GM18502 (cell line): ENCODE measurements around the gene DPH1.

Experiments
- ATAC-seq: cut with Tn5 transposase; IDR thresholded peaks from one replicate; pipeline ENCODE4 v1.9.1; 2021; ENCODE audit warnings: mild to moderate bottlenecking; ENCODE audit not compliant: unreplicated experiment, poor library complexity

Gene DPH1

DNA sequence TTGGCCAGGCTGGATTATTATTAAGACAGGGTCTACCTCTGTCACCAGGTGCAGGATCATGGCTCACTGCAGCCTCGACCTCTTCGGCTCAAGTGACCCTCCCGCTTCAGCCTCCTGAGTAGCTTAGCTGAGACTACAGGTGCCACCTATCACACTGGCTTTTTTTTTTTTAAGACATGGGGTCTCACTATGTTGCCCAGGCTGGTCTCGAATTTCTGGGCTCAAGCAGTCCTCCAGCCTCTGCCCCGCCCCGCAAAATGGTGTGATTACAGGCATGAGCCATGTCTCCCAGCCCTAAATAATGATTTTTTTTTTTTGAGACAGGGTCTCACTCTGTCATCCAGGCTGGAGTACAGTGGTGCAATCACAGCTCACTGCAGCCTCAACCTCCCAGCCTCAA lies 17.6 kb downstream of the DPH1 start:
- ATAC-seq, result no peak

- no peak for ATAC-seq
These were observed 18.9 kb downstream of the DPH1 start for GRCh38 chr17:2048805-2049204.

DNA sequence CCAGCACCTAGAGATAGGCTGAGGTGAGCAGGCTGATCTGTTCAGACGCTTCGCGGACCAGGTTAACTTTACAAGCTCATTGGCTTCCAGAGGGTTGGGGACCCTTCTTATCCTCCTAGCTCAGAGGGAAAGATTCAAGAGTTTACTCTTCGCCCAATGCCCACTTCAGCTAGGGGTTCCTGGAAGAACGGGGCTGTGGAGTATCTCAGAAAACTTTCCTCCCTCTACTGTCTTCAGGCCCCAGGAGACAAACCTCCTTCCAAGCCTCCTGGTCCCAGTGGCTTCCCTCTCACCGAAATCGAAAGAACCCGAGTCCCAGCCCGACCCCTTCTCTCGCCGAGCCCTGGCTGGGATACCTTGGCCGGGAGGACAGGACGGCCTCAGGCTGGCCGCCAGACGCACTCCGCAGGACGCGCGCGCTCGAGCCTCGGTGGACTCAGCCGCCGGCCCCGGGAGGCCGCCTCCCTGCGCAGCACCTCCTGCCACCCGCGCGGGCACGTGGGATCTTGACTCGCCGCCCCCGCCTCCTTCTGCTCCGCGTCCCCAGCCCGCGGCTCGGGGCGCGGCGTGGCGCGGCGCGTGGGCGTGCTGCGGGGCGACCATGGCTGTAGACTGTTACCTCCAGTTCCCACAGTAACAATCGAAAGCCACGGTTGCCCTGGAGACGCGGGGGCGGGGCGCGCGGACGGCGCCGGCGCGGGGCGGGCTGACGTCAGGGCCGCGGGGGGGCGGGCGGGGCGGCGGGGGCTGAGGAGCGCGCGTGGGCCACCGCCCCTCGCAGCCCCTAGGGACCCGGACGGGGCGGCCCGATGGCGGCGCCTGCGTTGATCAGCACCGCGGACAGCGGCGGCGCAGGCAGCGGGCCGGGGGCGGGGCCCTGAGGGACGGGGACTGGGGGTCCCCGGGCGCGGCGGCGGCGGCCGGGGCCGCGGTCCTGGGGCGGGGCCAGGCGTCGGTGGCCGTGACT lies 19.7 kb downstream of the DPH1 start:
- peak; percentile 45 for ATAC-seq

GRCh38 chr17:2050300-2051060 lies 20.5 kb downstream of the DPH1 start:
- no peak for ATAC-seq

DNA sequence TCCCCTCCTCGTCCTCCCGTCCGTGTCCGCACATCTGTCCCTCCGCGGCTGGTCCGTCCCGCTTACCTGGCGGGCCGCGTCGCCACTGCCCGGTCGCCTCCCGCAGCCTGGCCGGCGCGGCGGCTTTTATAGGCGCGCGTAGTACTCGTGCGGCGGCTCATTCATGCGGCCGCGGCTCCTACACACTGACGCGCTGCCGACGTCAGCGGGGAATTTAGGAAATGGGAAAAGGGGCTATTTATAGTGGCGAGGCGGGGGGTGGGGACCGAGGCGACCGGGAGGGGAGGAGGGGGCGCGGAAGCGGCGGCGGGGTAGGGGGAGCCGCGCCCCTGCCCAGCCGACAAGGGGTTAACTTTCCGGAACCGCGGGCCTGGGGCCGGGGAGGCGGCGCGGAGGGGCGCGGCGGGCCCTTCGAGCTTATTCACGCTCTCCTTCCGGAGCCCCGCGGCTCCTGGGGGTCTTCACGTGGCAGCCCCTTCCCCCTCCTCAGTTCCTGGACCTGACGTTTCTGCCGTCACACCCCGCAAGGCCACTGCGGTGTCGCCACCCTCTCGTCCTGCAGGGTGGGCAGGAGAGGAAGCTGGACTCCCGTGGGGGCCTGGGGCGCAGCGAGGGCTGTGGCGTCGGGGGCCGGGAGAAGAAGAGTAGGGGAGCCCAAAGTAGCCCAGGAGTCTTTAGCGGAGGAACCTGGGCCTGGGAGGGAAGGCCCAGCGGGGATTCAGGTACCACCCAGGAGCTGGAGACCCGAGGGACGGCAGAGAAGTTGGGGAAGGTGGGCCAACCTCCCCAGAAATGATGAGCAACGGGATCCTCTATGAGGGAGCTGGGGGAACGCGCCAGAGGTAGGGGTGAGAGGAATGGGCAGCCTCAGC lies 21.3 kb downstream of the DPH1 start:
- no peak for ATAC-seq

DNA sequence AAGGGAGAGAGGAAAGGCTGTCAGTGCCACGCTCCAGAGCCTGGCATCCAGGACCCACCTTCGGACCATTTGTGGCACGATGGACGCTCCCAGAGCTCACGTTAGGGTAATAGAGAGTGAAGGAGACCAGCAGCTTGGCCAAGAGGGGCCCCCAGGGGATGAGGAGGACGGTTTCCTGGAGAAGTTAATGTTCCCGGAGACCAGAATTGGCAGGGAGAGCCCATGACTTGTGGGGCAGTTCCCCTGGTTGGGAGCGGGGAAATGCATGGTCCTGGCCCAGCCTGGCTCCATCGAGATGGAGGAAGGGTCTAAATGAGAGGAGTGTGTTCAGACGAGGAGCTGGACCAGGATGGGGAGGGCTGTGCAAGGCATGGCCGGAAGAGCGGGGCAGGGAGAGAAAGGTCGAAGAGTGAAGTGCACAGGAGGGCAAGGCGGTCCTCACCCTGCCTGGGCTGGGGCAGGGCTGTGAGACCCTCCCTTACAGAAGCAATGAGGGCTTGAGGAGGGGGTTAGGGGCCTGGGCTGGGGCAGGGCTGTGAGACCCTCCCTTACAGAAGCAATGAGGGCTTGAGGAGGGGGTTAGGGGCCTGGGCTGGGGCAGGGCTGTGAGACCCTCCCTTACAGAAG lies 22.1 kb downstream of the DPH1 start:
- ATAC-seq, result no peak

- no peak for ATAC-seq
These were observed 23.7 kb downstream of the DPH1 start for GRCh38 chr17:2053380-2054261.

- no peak for ATAC-seq
These were observed 24.2 kb downstream of the DPH1 start for GRCh38 chr17:2054262-2054511.

DNA sequence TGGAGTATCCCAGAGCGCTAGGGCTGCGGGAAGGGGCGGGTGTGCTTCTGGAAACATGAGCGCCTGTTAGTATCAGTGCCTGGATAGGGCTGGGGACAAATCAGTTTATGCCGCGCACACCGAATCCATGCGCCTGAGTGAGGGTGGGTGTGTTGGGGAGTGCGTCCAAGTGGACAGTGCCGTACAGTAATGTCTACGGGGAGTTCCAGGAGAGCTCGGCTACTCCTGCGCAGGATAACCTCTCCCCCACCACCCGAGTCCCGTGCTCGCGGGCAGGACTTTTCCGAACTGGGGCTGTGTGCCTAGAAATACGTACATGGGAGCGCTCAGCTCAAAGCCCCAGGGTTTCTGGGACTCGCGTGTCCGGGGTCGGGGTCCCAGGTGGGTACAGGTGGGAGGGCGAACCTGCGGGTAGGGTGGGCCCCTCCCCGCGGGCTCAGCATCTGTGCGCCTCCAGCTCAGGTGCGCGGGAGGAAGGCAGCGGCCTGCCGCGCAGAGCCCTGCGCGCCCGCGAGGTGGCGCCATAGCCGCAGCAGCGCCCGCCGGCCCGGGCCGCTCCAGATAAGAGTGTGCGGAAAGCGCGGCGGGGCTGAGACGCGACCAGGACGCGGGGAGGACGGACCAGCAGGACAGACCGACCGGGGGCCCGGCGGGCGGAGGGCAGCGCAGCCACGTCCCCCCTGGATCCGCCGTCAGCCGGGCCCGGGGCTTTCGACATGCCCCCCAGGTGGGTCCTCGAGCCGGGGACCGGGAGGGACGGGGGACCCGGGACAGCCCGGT lies 24.7 kb downstream of the DPH1 start, which contains the start of gene HIC1:
Gene HIC1, plus strand, starts transcription at position 592 of the 780 bp plus-strand sequence. CDS start 1,588 bp downstream, outside the sequence.
- ATAC-seq, result no peak

GRCh38 chr17:2055292-2056205 lies 25.6 kb downstream of the DPH1 start:
- ATAC-seq, result no peak

DNA sequence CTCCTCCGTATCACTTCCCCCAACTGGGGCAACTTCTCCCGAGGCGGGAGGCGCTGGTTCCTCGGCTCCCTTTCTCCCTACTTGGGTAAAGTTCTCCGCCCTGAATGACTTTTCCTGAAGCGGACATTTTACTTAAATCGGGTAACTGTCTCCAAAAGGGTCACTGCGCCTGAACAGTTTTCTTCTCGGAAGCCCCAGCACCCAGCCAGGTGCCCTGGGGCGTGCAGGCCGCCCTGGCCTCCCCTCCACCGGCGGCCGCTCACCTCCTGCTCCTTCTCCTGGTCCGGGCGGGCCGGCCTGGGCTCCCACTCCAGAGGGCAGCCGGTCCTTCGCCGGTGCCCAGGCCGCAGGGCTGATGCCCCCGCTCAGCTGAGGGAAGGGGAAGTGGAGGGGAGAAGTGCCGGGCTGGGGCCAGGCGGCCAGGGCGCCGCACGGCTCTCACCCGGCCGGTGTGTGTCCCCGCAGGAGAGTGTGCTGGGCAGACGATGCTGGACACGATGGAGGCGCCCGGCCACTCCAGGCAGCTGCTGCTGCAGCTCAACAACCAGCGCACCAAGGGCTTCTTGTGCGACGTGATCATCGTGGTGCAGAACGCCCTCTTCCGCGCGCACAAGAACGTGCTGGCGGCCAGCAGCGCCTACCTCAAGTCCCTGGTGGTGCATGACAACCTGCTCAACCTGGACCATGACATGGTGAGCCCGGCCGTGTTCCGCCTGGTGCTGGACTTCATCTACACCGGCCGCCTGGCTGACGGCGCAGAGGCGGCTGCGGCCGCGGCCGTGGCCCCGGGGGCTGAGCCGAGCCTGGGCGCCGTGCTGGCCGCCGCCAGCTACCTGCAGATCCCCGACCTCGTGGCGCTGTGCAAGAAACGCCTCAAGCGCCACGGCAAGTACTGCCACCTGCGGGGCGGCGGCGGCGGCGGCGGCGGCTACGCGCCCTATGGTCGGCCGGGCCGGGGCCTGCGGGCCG lies 26.5 kb downstream of the DPH1 start:
- no peak for ATAC-seq

GRCh38 chr17:2057175-2057759 lies 27.3 kb downstream of the DPH1 start:
- ATAC-seq, result no peak

DNA sequence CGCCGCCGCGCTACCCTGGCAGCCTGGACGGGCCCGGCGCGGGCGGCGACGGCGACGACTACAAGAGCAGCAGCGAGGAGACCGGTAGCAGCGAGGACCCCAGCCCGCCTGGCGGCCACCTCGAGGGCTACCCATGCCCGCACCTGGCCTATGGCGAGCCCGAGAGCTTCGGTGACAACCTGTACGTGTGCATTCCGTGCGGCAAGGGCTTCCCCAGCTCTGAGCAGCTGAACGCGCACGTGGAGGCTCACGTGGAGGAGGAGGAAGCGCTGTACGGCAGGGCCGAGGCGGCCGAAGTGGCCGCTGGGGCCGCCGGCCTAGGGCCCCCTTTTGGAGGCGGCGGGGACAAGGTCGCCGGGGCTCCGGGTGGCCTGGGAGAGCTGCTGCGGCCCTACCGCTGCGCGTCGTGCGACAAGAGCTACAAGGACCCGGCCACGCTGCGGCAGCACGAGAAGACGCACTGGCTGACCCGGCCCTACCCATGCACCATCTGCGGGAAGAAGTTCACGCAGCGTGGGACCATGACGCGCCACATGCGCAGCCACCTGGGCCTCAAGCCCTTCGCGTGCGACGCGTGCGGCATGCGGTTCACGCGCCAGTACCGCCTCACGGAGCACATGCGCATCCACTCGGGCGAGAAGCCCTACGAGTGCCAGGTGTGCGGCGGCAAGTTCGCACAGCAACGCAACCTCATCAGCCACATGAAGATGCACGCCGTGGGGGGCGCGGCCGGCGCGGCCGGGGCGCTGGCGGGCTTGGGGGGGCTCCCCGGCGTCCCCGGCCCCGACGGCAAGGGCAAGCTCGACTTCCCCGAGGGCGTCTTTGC lies 28.0 kb downstream of the DPH1 start:
- no peak for ATAC-seq

GRCh38 chr17:2058586-2059546 lies 28.9 kb downstream of the DPH1 start:
- ATAC-seq, result no peak
